ENCODE results near the gene STXBP4. TPM values are rescaled to one million over a fixed set of nuclear protein-coding genes. Genes with fewer than 3 reads are reported as not detected.
A peak's percentile ranks its signal among the peaks of the same experiment; 100 is the strongest.

STXBP4 gene
- total RNA-seq, 3 donors from 2014 or later (not counting 1 experiment from before 2014, with no cell fraction given), result 4.9 to 10.3 (median 7.6) TPM

DNA sequence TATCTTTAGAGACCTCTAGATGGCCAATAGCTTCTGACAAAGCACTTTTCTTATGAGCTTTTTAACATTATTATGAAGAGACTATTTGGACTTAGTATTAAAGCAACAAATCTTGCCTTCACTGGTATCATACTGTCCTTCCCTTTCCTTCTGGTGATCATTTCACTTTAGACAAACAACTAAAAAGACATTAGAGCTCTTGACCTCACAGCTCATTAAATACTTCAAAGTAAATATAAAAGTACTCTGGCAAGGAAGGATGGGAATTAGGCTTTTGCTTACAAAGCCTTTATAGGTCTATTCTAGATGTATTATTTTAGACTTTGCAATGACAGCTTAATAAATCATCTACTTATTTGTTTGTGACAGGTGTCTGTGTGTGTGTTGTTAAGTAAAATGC, 11.1 kb downstream of the STXBP4 start:
- no peak overlapping the region for H3K27ac ChIP-seq (ENCODE audit: low read length)
- DNase-seq (no peak), ATAC-seq (no peak)
- no peaks in the 10 kb centered on the region for H3K27me3 ChIP-seq (ENCODE audit: control insufficient read depth, insufficient read depth, low read length)
- H3K27me3 Mint-ChIP-seq (ENCODE audit: low read depth in 2 of 2), result no peaks in the 10 kb centered on the region
- TF ChIP-seq, protein P1, sequence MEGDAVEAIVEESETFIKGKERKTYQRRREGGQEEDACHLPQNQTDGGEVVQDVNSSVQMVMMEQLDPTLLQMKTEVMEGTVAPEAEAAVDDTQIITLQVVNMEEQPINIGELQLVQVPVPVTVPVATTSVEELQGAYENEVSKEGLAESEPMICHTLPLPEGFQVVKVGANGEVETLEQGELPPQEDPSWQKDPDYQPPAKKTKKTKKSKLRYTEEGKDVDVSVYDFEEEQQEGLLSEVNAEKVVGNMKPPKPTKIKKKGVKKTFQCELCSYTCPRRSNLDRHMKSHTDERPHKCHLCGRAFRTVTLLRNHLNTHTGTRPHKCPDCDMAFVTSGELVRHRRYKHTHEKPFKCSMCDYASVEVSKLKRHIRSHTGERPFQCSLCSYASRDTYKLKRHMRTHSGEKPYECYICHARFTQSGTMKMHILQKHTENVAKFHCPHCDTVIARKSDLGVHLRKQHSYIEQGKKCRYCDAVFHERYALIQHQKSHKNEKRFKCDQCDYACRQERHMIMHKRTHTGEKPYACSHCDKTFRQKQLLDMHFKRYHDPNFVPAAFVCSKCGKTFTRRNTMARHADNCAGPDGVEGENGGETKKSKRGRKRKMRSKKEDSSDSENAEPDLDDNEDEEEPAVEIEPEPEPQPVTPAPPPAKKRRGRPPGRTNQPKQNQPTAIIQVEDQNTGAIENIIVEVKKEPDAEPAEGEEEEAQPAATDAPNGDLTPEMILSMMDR (IDR thresholded peaks at IDR 0.05), result no peak
- no peak overlapping the region for H3K4me3 Mint-ChIP-seq
- no peak overlapping the region for H3K4me3 ChIP-seq (ENCODE audit: low read length)
- no peaks in the 10 kb centered on the region for H3K36me3 Mint-ChIP-seq
- no peaks in the 10 kb centered on the region for H3K4me1 ChIP-seq (ENCODE audit: control insufficient read depth, insufficient read depth, low read length)
- intact Hi-C loops (cut with micrococcal nuclease), result no loop called here
- no peaks in the 10 kb centered on the region for H3K4me1 Mint-ChIP-seq
- H3K9me3 ChIP-seq (ENCODE audit: control insufficient read depth, insufficient read depth, low read length), result peaks cover 8% of the 10 kb centered on the region
- H3K36me3 ChIP-seq (ENCODE audit: control insufficient read depth, insufficient read depth, low read length), result no peaks in the 10 kb centered on the region
- H3K27ac Mint-ChIP-seq, result peak overlapping the region in 1 of 2 donors; percentile 32
- H3K9me3 Mint-ChIP-seq, result no peaks in the 10 kb centered on the region

DNA sequence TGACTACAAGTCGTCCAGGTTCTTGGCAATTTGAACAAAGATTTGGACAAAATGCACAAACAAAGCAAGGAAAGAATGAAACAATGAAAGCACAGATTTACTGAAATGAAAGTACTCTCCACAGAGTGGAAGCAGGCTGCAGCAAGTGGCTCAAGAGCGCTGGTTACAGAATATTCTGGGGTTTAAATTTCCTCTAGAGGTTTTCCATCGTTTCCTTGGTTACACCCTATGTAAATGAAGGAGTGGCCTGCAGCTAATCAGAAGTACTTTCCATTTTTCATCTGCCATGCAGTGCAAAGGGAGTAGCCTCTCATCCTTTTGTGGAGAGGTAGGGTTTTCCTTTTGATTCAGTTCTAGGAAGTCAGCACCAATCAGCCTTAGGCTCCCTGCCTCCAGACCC, 11.8 kb downstream of the STXBP4 start:
- Histone ChIP-seq H3K27me3 (ENCODE audit: control insufficient read depth, insufficient read depth, low read length) (no peaks in the 10 kb centered on the region), H3K4me1 (ENCODE audit: control insufficient read depth, insufficient read depth, low read length) (no peaks in the 10 kb centered on the region), H3K4me3 (ENCODE audit: low read length) (no peak overlapping the region), H3K9me3 (ENCODE audit: control insufficient read depth, insufficient read depth, low read length) (peaks cover 8% of the 10 kb centered on the region), H3K36me3 (ENCODE audit: control insufficient read depth, insufficient read depth, low read length) (no peaks in the 10 kb centered on the region), H3K27ac (ENCODE audit: low read length) (no peak overlapping the region)
- Mint-ChIP-seq H3K27ac (no peak overlapping the region), H3K9me3 (no peaks in the 10 kb centered on the region), H3K36me3 (no peaks in the 10 kb centered on the region), H3K4me1 (no peaks in the 10 kb centered on the region), H3K27me3 (ENCODE audit: low read depth in 2 of 2) (no peaks in the 10 kb centered on the region), H3K4me3 (no peak overlapping the region)
- TF ChIP-seq, protein P1 (IDR thresholded peaks at IDR 0.05), result no peak
- DNase-seq, result no peak
- intact Hi-C loops (cut with micrococcal nuclease), result no loop called here
- ATAC-seq, result no peak
- 91% methylated on average over 3 of the region's 3 CpGs for WGBS (ENCODE audit: insufficient coverage)

DNA sequence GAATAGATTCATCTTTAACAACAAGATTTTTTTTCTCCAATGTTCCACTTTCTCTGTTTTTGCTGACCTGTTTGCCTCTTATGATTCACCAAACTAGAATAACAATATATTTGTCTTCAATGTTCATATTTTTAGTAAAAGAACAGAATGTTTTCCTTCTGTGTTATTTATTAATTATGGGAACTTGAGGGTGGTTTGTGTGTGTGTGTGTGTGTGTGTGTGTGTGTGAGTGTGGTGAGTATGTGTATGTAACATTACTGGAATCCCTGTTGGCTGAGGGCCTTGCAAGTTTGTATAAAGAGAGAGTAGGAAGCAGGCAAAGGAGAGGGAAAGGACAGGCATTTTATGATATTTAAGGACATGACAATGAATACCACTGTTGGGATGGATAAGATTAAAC, 13.8 kb downstream of the STXBP4 start:
- Mint-ChIP-seq H3K9me3 (no peaks in the 10 kb centered on the region), H3K4me1 (no peaks in the 10 kb centered on the region), H3K36me3 (no peaks in the 10 kb centered on the region), H3K27ac (no peak overlapping the region), H3K4me3 (no peak overlapping the region), H3K27me3 (ENCODE audit: low read depth in 2 of 2) (no peaks in the 10 kb centered on the region)
- DNase-seq (no peak), ATAC-seq (no peak)
- no peak overlapping the region for H3K4me3 ChIP-seq (ENCODE audit: low read length)
- TF ChIP-seq, protein P1 (IDR thresholded peaks at IDR 0.05), result no peak
- H3K36me3 ChIP-seq (ENCODE audit: control insufficient read depth, insufficient read depth, low read length), result no peaks in the 10 kb centered on the region
- no peaks in the 10 kb centered on the region for H3K27me3 ChIP-seq (ENCODE audit: control insufficient read depth, insufficient read depth, low read length)
- intact Hi-C loops (cut with micrococcal nuclease), result no loop called here
- H3K4me1 ChIP-seq (ENCODE audit: control insufficient read depth, insufficient read depth, low read length), result no peaks in the 10 kb centered on the region
- H3K27ac ChIP-seq (ENCODE audit: low read length), result no peak overlapping the region
- peaks cover 8% of the 10 kb centered on the region for H3K9me3 ChIP-seq (ENCODE audit: control insufficient read depth, insufficient read depth, low read length)

DNA sequence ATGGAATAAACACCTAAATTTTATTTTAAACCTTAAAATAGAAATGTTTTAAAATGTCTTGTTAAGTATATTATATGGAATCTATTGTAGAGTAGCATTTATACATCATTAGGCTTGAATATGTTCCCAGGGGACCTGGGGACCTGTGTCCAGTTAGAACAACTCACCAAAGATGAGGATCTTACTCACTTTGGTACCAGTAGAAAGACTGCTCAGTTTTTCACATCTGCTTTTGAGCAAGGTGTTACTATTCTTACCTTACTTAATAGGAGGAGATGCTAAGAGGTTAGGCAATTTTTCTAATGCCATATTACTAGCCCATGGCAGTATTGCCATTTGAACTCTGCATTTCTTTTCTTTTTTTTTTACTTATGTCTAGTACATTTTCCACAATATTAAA, 14.7 kb downstream of the STXBP4 start:
- Histone ChIP-seq H3K4me3 (ENCODE audit: low read length) (no peak overlapping the region), H3K9me3 (ENCODE audit: control insufficient read depth, insufficient read depth, low read length) (peaks cover 8% of the 10 kb centered on the region), H3K27ac (ENCODE audit: low read length) (no peak overlapping the region), H3K36me3 (ENCODE audit: control insufficient read depth, insufficient read depth, low read length) (no peaks in the 10 kb centered on the region), H3K4me1 (ENCODE audit: control insufficient read depth, insufficient read depth, low read length) (no peaks in the 10 kb centered on the region), H3K27me3 (ENCODE audit: control insufficient read depth, insufficient read depth, low read length) (no peaks in the 10 kb centered on the region)
- H3K4me3 Mint-ChIP-seq, result no peak overlapping the region
- no peaks in the 10 kb centered on the region for H3K27me3 Mint-ChIP-seq (ENCODE audit: low read depth in 2 of 2)
- no peak overlapping the region for H3K27ac Mint-ChIP-seq
- no peak for ATAC-seq
- H3K9me3 Mint-ChIP-seq, result no peaks in the 10 kb centered on the region
- TF ChIP-seq, protein P1 (IDR thresholded peaks at IDR 0.05), result no peak
- no peak for DNase-seq
- intact Hi-C loops (cut with micrococcal nuclease), result no loop called here
- no peaks in the 10 kb centered on the region for H3K36me3 Mint-ChIP-seq
- H3K4me1 Mint-ChIP-seq, result no peaks in the 10 kb centered on the region
